NB4 (cell line): Measurements from ENCODE around the gene ARMC9.

Source experiments
- MYC ChIP-seq: IDR thresholded peaks from 2 replicates; pipeline ENCODE4 v1.6.1; 2011; ENCODE audit warnings: low read depth, low read length
- POLR2A ChIP-seq: IDR thresholded peaks from 2 replicates; pipeline ENCODE4 v1.6.1; 2011; ENCODE audit warnings: mild to moderate bottlenecking; ENCODE audit not compliant: insufficient read length; ENCODE audit errors: extremely low read depth
- TF ChIP-seq, protein P1 (sequence below): IDR thresholded peaks from one replicate; pipeline ENCODE4 v1.5.1; 2012; ENCODE audit warnings: low read depth, low read length

DNA sequence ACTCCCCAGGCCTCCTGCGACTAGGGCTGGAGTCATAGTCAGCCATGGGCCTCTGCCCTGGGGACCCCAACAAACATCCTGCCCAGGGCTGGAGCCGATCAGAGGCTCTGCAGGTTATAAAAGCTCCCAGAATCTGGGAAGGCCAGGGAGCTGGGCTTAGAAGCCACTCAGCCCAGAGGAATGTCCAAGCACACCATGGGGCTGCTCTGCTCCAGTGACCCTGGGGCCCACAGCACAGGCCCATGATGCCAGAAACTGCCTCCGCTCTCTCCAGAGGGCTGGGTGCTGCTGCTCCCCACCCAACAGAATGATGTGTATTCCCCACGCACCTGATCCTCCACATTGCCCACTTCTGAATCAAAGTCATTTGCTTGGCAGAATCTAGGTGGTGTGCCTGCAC lies 88.5 kb downstream of the ARMC9 start:
- TF ChIP-seq, protein P1, sequence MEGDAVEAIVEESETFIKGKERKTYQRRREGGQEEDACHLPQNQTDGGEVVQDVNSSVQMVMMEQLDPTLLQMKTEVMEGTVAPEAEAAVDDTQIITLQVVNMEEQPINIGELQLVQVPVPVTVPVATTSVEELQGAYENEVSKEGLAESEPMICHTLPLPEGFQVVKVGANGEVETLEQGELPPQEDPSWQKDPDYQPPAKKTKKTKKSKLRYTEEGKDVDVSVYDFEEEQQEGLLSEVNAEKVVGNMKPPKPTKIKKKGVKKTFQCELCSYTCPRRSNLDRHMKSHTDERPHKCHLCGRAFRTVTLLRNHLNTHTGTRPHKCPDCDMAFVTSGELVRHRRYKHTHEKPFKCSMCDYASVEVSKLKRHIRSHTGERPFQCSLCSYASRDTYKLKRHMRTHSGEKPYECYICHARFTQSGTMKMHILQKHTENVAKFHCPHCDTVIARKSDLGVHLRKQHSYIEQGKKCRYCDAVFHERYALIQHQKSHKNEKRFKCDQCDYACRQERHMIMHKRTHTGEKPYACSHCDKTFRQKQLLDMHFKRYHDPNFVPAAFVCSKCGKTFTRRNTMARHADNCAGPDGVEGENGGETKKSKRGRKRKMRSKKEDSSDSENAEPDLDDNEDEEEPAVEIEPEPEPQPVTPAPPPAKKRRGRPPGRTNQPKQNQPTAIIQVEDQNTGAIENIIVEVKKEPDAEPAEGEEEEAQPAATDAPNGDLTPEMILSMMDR: no peak
- TF ChIP-seq MYC: no peak
- no peak for TF ChIP-seq POLR2A
